HCT116 (cell line): ENCODE results near the gene MMP15. TPM values are rescaled to one million over a fixed set of nuclear protein-coding genes. Genes with fewer than 3 reads are reported as not detected.

ENCODE experiments used
- ATAC-seq: fragments of 200-7000 bp; cut with Tn5 transposase; 2 replicates; pipeline ENCODE4 v1.9.1; 2020; ENCODE audit warnings: mild to moderate bottlenecking, moderate library complexity
- BruUV-seq: library from RNA; stranded (reverse); fragments of 400-500 nt; replicated peaks from 2 replicates; lab custom pipeline; 2021; lab: Mats Ljungman, UMichigan
- CTCF ChIA-PET: fragments of 300-600 bp; sonication (Branson Sonifier 250); formaldehyde crosslinking; loops from one replicate; lab custom pipeline; 2021; ENCODE audit warnings: antibody characterized with exemption; lab: Charles Lee
- POLR2A ChIA-PET: fragments of 300-600, 350-600 bp; sonication (Branson Sonifier 250); formaldehyde crosslinking; loops from one replicate; lab custom pipeline; 2021; ENCODE audit warnings: antibody characterized with exemption; lab: Charles Lee
- RAD21 ChIA-PET, 2 experiments: fragments of 300-600 bp; sonication (Branson Sonifier 250); formaldehyde crosslinking; loops; one replicate each; lab custom pipeline; 2023; ENCODE audit warnings: low total read pairs in 2 of 2; ENCODE audit not compliant: uncharacterized antibody in 2 of 2, unreplicated experiment in 2 of 2, low non-redundant PET in 1 of 2; lab: Charles Lee
- DNase-seq: peaks from one replicate; pipeline ENCODE4 v3.0.0-alpha.2; 2010; ENCODE audit warnings: low read depth, low spot score
- H2AFZ ChIP-seq: fragments of 200-600 bp; shearing (Covaris generic), sonication (generic); 2 replicates; pipeline ENCODE4 v1.6.1; 2017; ENCODE audit warnings: low read depth, mixed run types, mixed read lengths, antibody characterized with exemption, low read length; ENCODE audit not compliant: poor library complexity, severe bottlenecking
- H3K27ac ChIP-seq: 2 replicates; pipeline ENCODE4 v1.5.1; 2012; ENCODE audit warnings: low read depth, low read length
- H3K27me3 ChIP-seq: fragments of 200-600 bp; sonication (generic); 2 replicates; pipeline ENCODE4 v1.6.1; 2016; ENCODE audit warnings: mixed run types, low read length, mixed read lengths; ENCODE audit not compliant: insufficient read depth
- H3K36me3 ChIP-seq, 2 experiments: fragments of 200-500 bp in 1 of 2; fragments of 200-600 bp in 1 of 2; sonication (Bioruptor generic) in 1 of 2; sonication (generic) in 1 of 2; 2 replicates each; pipeline versions ENCODE4 v1.5.1 to v1.6.1; 2014 to 2016; ENCODE audit warnings: low read length in 2 of 2, inconsistent platforms in 1 of 2, mixed read lengths in 1 of 2, mixed run types in 1 of 2; ENCODE audit not compliant: insufficient read depth in 2 of 2, control insufficient read depth in 1 of 2
- H3K4me1 ChIP-seq, 2 experiments: fragments of 200-600 bp in 1 of 2; sonication (generic) in 1 of 2; 2 replicates each; pipeline versions ENCODE4 v1.5.1 to v1.6.1; 2012 to 2017; ENCODE audit warnings: low read length in 2 of 2, inconsistent platforms in 1 of 2, mild to moderate bottlenecking in 1 of 2, mixed read lengths in 1 of 2, mixed run types in 1 of 2, moderate library complexity in 1 of 2; ENCODE audit not compliant: insufficient read depth in 2 of 2, control insufficient read depth in 1 of 2
- H3K4me2 ChIP-seq: fragments of 200-600 bp; sonication (generic); 2 replicates; pipeline ENCODE4 v1.6.1; 2017; ENCODE audit warnings: mixed run types, low read length, mixed read lengths
- H3K4me3 ChIP-seq, 2 experiments: fragments of 200-600 bp in 1 of 2; sonication (generic) in 1 of 2; replicated peaks in 1 of 2; 2 replicates each; pipeline ENCODE4 v1.5.1; 2011 to 2016; ENCODE audit warnings: low read length in 2 of 2, control low read depth in 1 of 2, low read depth in 1 of 2, mild to moderate bottlenecking in 1 of 2, mixed read lengths in 1 of 2, mixed run types in 1 of 2
- H3K79me2 ChIP-seq: fragments of 200-600 bp; sonication (generic); 2 replicates; pipeline ENCODE4 v1.6.1; 2017; ENCODE audit warnings: mild to moderate bottlenecking, mixed run types, low read length, moderate library complexity, mixed read lengths; ENCODE audit not compliant: insufficient read depth
- H3K9ac ChIP-seq: fragments of 200-600 bp; sonication (generic); 2 replicates; pipeline ENCODE4 v1.6.1; 2016; ENCODE audit warnings: low read length, mixed read lengths
- H3K9me2 ChIP-seq: fragments of 200-600 bp; sonication (generic), shearing (Covaris generic); 2 replicates; pipeline ENCODE4 v1.6.1; 2017; ENCODE audit warnings: mixed run types, mild to moderate bottlenecking, moderate library complexity; ENCODE audit not compliant: insufficient read depth
- H3K9me3 ChIP-seq, 2 experiments: fragments of 200-500 bp in 1 of 2; fragments of 200-600 bp in 1 of 2; sonication (Bioruptor generic) in 1 of 2; sonication (generic) in 1 of 2; 2 replicates each; pipeline ENCODE4 v1.6.1; 2014 to 2017; ENCODE audit warnings: low read length in 2 of 2, mixed read lengths in 2 of 2, inconsistent platforms in 1 of 2, low read depth in 1 of 2, mild to moderate bottlenecking in 1 of 2, mixed run types in 1 of 2, moderate library complexity in 1 of 2; ENCODE audit not compliant: control insufficient read depth in 1 of 2, insufficient read depth in 1 of 2
- H4K20me1 ChIP-seq: fragments of 200-600 bp; sonication (generic), shearing (Covaris generic); 2 replicates; pipeline ENCODE4 v1.6.1; 2017; ENCODE audit warnings: mixed run types, mild to moderate bottlenecking, moderate library complexity; ENCODE audit not compliant: insufficient read depth
- ATF3 ChIP-seq: IDR thresholded peaks from 2 replicates; pipeline ENCODE4 v1.6.1; 2012
- CBX3 ChIP-seq: IDR thresholded peaks from 2 replicates; pipeline ENCODE4 v1.6.1; 2012; ENCODE audit warnings: low read depth
- CTCF ChIP-seq, 3 experiments: fragments of 200-600 bp in 1 of 3; sonication (generic) in 1 of 3; IDR thresholded peaks in 2 of 3; conservative IDR thresholded peaks in 1 of 3; 2 replicates each; pipeline ENCODE4 v1.5.1; 2012 to 2017; ENCODE audit warnings: low read depth in 2 of 3, low read length in 2 of 3, antibody characterized with exemption in 1 of 3, borderline replicate concordance in 1 of 3, control low read depth in 1 of 3, mild to moderate bottlenecking in 1 of 3, mixed read lengths in 1 of 3, mixed run types in 1 of 3, moderate library complexity in 1 of 3; ENCODE audit not compliant: insufficient read depth in 1 of 3
- ELF1 ChIP-seq: IDR thresholded peaks from 2 replicates; pipeline ENCODE4 v1.6.1; 2012; ENCODE audit warnings: low read depth, borderline replicate concordance
- EZH2 ChIP-seq: fragments of 200-600 bp; sonication (generic); IDR thresholded peaks from 2 replicates; pipeline ENCODE4 v1.6.1; 2017; ENCODE audit warnings: antibody characterized with exemption, mixed run types
- FOSL1 ChIP-seq: IDR thresholded peaks from 2 replicates; pipeline ENCODE4 v1.6.1; 2012; ENCODE audit warnings: low read depth
- JUND ChIP-seq: IDR thresholded peaks from 2 replicates; pipeline ENCODE4 v1.6.1; 2012
- POLR2A ChIP-seq: IDR thresholded peaks from 2 replicates; pipeline ENCODE4 v1.7.0; 2011; ENCODE audit warnings: borderline replicate concordance; ENCODE audit not compliant: insufficient read depth, insufficient read length; ENCODE audit errors: extremely low read depth
- POLR2AphosphoS5 ChIP-seq: IDR thresholded peaks from 2 replicates; pipeline ENCODE4 v1.6.1; 2011; ENCODE audit warnings: mild to moderate bottlenecking, low read depth, low read length, moderate library complexity
- RAD21 ChIP-seq: IDR thresholded peaks from 2 replicates; pipeline ENCODE4 v1.6.1; 2012; ENCODE audit warnings: low read depth, mild to moderate bottlenecking
- SRF ChIP-seq: IDR thresholded peaks from 2 replicates; pipeline ENCODE4 v1.6.1; 2012; ENCODE audit warnings: low read depth
- TCF7L2 ChIP-seq: IDR thresholded peaks from 2 replicates; pipeline ENCODE4 v1.7.0; 2011; ENCODE audit warnings: borderline replicate concordance, inconsistent platforms; ENCODE audit not compliant: insufficient read depth, insufficient read length; ENCODE audit errors: extremely low read depth
- ZFX ChIP-seq: fragments of 450-650 bp; IDR thresholded peaks from 2 replicates; pipeline ENCODE4 v1.6.1; 2017
- ZNF274 ChIP-seq: fragments of 200-500 bp; sonication (Bioruptor generic); IDR thresholded peaks from 2 replicates; pipeline ENCODE4 v1.6.1; 2014; ENCODE audit warnings: mild to moderate bottlenecking, low read depth, low read length, inconsistent platforms
- intact Hi-C: fragments of 100-400 bp; cut with micrococcal nuclease; formaldehyde crosslinking; loops from 2 replicates; pipeline ENCODE4 v1.10.0; 2022
- total RNA-seq: library from RNA; stranded (reverse); gene quantifications from one replicate; pipeline ENCODE4 v1.2.1, GENCODE V29; 2021; ENCODE audit not compliant: unreplicated experiment

MMP15 gene
- total RNA-seq, 1 experiment from 2014 or later, result 38.5 TPM

- peak overlapping the region; percentile 95 for H3K4me2 ChIP-seq
- intact Hi-C loops, result loop anchor here (10.0 kb wide), 2 partner anchors 277 to 307 kb away; no protein-coding TSS in a partner anchor
- H3K9ac ChIP-seq, result peak overlapping the region; percentile 73
- H4K20me1 ChIP-seq, result no peaks in the 10 kb centered on the region
- RAD21 ChIA-PET, result no interaction called here
- no peaks in the 10 kb centered on the region for H3K27me3 ChIP-seq
- H3K9me2 ChIP-seq, result no peaks in the 10 kb centered on the region
- H3K4me1 ChIP-seq, result peaks cover 21 to 38% of the 10 kb centered on the region in 2 experiments
- H3K27ac ChIP-seq, result peak overlapping the region; percentile 93
- no peak for ATAC-seq
- H3K9me3 ChIP-seq, result no peaks in the 10 kb centered on the region
- H3K79me2 ChIP-seq, result peaks cover 42% of the 10 kb centered on the region; the same call in 1 of the 2 replicates
- no peak for TF ChIP-seq RAD21
- TF ChIP-seq ZFX, result no peak
- no peak for TF ChIP-seq JUND
- TF ChIP-seq, all 23 proteins: peak for 0
- ChIA-PET CTCF (interaction anchor here (0.6 to 1.4 kb wide), 2 partner anchors 101 to 362 kb away, joined by 3 to 4 read pairs; partner anchors contain the start of gene CFAP20), POLR2A (interaction anchor here (0.7 to 0.9 kb wide), 2 partner anchors 94 to 310 kb away, joined by 4 read pairs; no protein-coding TSS in a partner anchor)
- no peak overlapping the region for H2AFZ ChIP-seq
- no peak for DNase-seq
- H3K36me3 ChIP-seq, result no peaks in the 10 kb centered on the region
- H3K4me3 ChIP-seq, result peak overlapping the region; percentile 78 to 94; a peak in 3 of 4 replicates
- BruUV-seq, result no TSS peak
Measured at GRCh38 chr16:58027916-58028455, 2.4 kb downstream of the MMP15 start.

- H3K9me3 ChIP-seq, result no peaks in the 10 kb centered on the region
- intact Hi-C loops, result loop anchor here (10.0 kb wide), 2 partner anchors 276 to 306 kb away; no protein-coding TSS in a partner anchor
- peaks cover 21 to 38% of the 10 kb centered on the region in 2 experiments for H3K4me1 ChIP-seq
- RAD21 ChIA-PET, result no interaction called here
- DNase-seq (no peak), ATAC-seq (no peak)
- H3K79me2 ChIP-seq, result peaks cover 42% of the 10 kb centered on the region; the same call in 1 of the 2 replicates
- H3K27me3 ChIP-seq, result no peaks in the 10 kb centered on the region
- H3K9ac ChIP-seq, result no peak overlapping the region
- no peaks in the 10 kb centered on the region for H3K36me3 ChIP-seq
- H3K9me2 ChIP-seq, result no peaks in the 10 kb centered on the region
- H3K27ac ChIP-seq, result peak overlapping the region; percentile 93
- H2AFZ ChIP-seq, result no peak overlapping the region
- BruUV-seq, result no TSS peak
- no peaks in the 10 kb centered on the region for H4K20me1 ChIP-seq
- POLR2A ChIA-PET, result no interaction called here
- peak overlapping the region; percentile 95; the same call in 1 of the 2 replicates for H3K4me2 ChIP-seq
- H3K4me3 ChIP-seq, result no peak overlapping the region
- CTCF ChIA-PET, result no interaction called here
- TF ChIP-seq RAD21 (no peak), ZFX (no peak), ATF3 (no peak), POLR2A (no peak), FOSL1 (no peak), CBX3 (no peak), JUND (no peak), TCF7L2 (no peak), EZH2 (no peak), SRF (no peak), POLR2AphosphoS5 (no peak), CTCF (IDR thresholded peaks at IDR 0.05 in 2 of 3, conservative IDR thresholded peaks at IDR 0.05 in 1 of 3; ENCODE audit: borderline replicate concordance in 1 of 3, insufficient read depth in 1 of 3, low read depth in 2 of 3, low read length in 2 of 3) (no peak), ZNF274 (no peak), ELF1 (no peak)
Measured at GRCh38 chr16:58028541-58029070, 3.1 kb downstream of the MMP15 start.
